ENCODE measurements around the gene ZYG11A.
"Not testable (repeated sequence)": the region's sequence is repeated elsewhere in the genome, so short reads cannot be mapped to it uniquely, and the experiment has no call there.

The ZYG11A gene

GRCh38 chr1:52842643-52843310 lies at the start of gene ZYG11A:
Gene ZYG11A (plus strand): TSS chr1:52842760. CDS start chr1:52842884, 124 bp downstream.
- DNase-seq (ENCODE audit: low read depth), result peak; percentile 24

- DNase-seq (ENCODE audit: low read depth), result not testable (repeated sequence)
Observed at GRCh38 chr1:52793717-52794116, 48.8 kb upstream of the ZYG11A start.

- no peak for DNase-seq (ENCODE audit: low read depth)
Observed at GRCh38 chr1:52795464-52795863, 47.1 kb upstream of the ZYG11A start.

GRCh38 chr1:52798331-52798730 lies 44.2 kb upstream of the ZYG11A start:
- no peak for DNase-seq (ENCODE audit: low read depth)

GRCh38 chr1:52801011-52801410 lies 41.5 kb upstream of the ZYG11A start:
- DNase-seq (ENCODE audit: low read depth), result no peak

- not testable (repeated sequence) for DNase-seq (ENCODE audit: low read depth)
Observed at GRCh38 chr1:52804083-52804482, 38.5 kb upstream of the ZYG11A start.

- DNase-seq (ENCODE audit: low read depth), result no peak
Observed at GRCh38 chr1:52814465-52814864, 28.1 kb upstream of the ZYG11A start.

GRCh38 chr1:52820830-52821229 lies 21.7 kb upstream of the ZYG11A start:
- not testable (repeated sequence) for DNase-seq (ENCODE audit: low read depth)

- no peak for DNase-seq (ENCODE audit: low read depth)
Observed at GRCh38 chr1:52825868-52826267, 16.7 kb upstream of the ZYG11A start.

- no peak for DNase-seq (ENCODE audit: low read depth)
Observed at GRCh38 chr1:52834798-52835197, 7.8 kb upstream of the ZYG11A start.

- DNase-seq (ENCODE audit: low read depth), result no peak
Observed at GRCh38 chr1:52836035-52836434, 6.5 kb upstream of the ZYG11A start.

GRCh38 chr1:52839175-52839574 lies 3.4 kb upstream of the ZYG11A start:
- not testable (repeated sequence) for DNase-seq (ENCODE audit: low read depth)

GRCh38 chr1:52845119-52845518 lies 2.6 kb downstream of the ZYG11A start:
- DNase-seq (ENCODE audit: low read depth), result not testable (repeated sequence)

GRCh38 chr1:52848423-52848822 lies 5.9 kb downstream of the ZYG11A start:
- DNase-seq (ENCODE audit: low read depth), result no peak

- no peak for DNase-seq (ENCODE audit: low read depth)
Observed at GRCh38 chr1:52850951-52851350, 8.4 kb downstream of the ZYG11A start.

GRCh38 chr1:52852854-52853253 lies 10.3 kb downstream of the ZYG11A start:
- DNase-seq (ENCODE audit: low read depth), result no peak

- DNase-seq (ENCODE audit: low read depth), result no peak
Observed at GRCh38 chr1:52855584-52855983, 13.0 kb downstream of the ZYG11A start.

GRCh38 chr1:52856026-52856425 lies 13.5 kb downstream of the ZYG11A start:
- no peak for DNase-seq (ENCODE audit: low read depth)

GRCh38 chr1:52857443-52857842 lies 14.9 kb downstream of the ZYG11A start:
- no peak for DNase-seq (ENCODE audit: low read depth)

- DNase-seq (ENCODE audit: low read depth), result no peak
Observed at GRCh38 chr1:52862666-52863458, 20.3 kb downstream of the ZYG11A start.

GRCh38 chr1:52867087-52867863 lies 24.7 kb downstream of the ZYG11A start:
- no peak for DNase-seq (ENCODE audit: low read depth)

GRCh38 chr1:52869727-52870126 lies 27.2 kb downstream of the ZYG11A start:
- not testable (repeated sequence) for DNase-seq (ENCODE audit: low read depth)

- DNase-seq (ENCODE audit: low read depth), result no peak
Observed at GRCh38 chr1:52876843-52877242, 34.3 kb downstream of the ZYG11A start.

Data from stromal cell of bone marrow (primary cell).